HCT116 (cell line): ENCODE data around the gene FSD1. TPM values are rescaled to one million over a fixed set of nuclear protein-coding genes. Genes with fewer than 3 reads are reported as not detected.
A peak's percentile ranks its signal among the peaks of the same experiment; 100 is the strongest.

ENCODE experiments used
- ATAC-seq: fragments of 200-7000 bp; cut with Tn5 transposase; 2 replicates; pipeline ENCODE4 v1.9.1; 2020; ENCODE audit warnings: mild to moderate bottlenecking, moderate library complexity
- BruUV-seq: library from RNA; stranded (reverse); fragments of 400-500 nt; replicated peaks from 2 replicates; lab custom pipeline; 2021; lab: Mats Ljungman, UMichigan
- CTCF ChIA-PET: fragments of 300-600 bp; sonication (Branson Sonifier 250); formaldehyde crosslinking; loops from one replicate; lab custom pipeline; 2021; ENCODE audit warnings: antibody characterized with exemption; lab: Charles Lee
- POLR2A ChIA-PET: fragments of 300-600, 350-600 bp; sonication (Branson Sonifier 250); formaldehyde crosslinking; loops from one replicate; lab custom pipeline; 2021; ENCODE audit warnings: antibody characterized with exemption; lab: Charles Lee
- RAD21 ChIA-PET, 2 experiments: fragments of 300-600 bp; sonication (Branson Sonifier 250); formaldehyde crosslinking; loops; one replicate each; lab custom pipeline; 2023; ENCODE audit warnings: low total read pairs in 2 of 2; ENCODE audit not compliant: uncharacterized antibody in 2 of 2, unreplicated experiment in 2 of 2, low non-redundant PET in 1 of 2; lab: Charles Lee
- DNase-seq: peaks from one replicate; pipeline ENCODE4 v3.0.0-alpha.2; 2010; ENCODE audit warnings: low read depth, low spot score
- H2AFZ ChIP-seq: fragments of 200-600 bp; shearing (Covaris generic), sonication (generic); 2 replicates; pipeline ENCODE4 v1.6.1; 2017; ENCODE audit warnings: low read depth, mixed run types, mixed read lengths, antibody characterized with exemption, low read length; ENCODE audit not compliant: poor library complexity, severe bottlenecking
- H3K27ac ChIP-seq: 2 replicates; pipeline ENCODE4 v1.5.1; 2012; ENCODE audit warnings: low read depth, low read length
- H3K27me3 ChIP-seq: fragments of 200-600 bp; sonication (generic); 2 replicates; pipeline ENCODE4 v1.6.1; 2016; ENCODE audit warnings: mixed run types, low read length, mixed read lengths; ENCODE audit not compliant: insufficient read depth
- H3K36me3 ChIP-seq, 2 experiments: fragments of 200-500 bp in 1 of 2; fragments of 200-600 bp in 1 of 2; sonication (Bioruptor generic) in 1 of 2; sonication (generic) in 1 of 2; 2 replicates each; pipeline versions ENCODE4 v1.5.1 to v1.6.1; 2014 to 2016; ENCODE audit warnings: low read length in 2 of 2, inconsistent platforms in 1 of 2, mixed read lengths in 1 of 2, mixed run types in 1 of 2; ENCODE audit not compliant: insufficient read depth in 2 of 2, control insufficient read depth in 1 of 2
- H3K4me1 ChIP-seq, 2 experiments: fragments of 200-600 bp in 1 of 2; sonication (generic) in 1 of 2; 2 replicates each; pipeline versions ENCODE4 v1.5.1 to v1.6.1; 2012 to 2017; ENCODE audit warnings: low read length in 2 of 2, inconsistent platforms in 1 of 2, mild to moderate bottlenecking in 1 of 2, mixed read lengths in 1 of 2, mixed run types in 1 of 2, moderate library complexity in 1 of 2; ENCODE audit not compliant: insufficient read depth in 2 of 2, control insufficient read depth in 1 of 2
- H3K4me2 ChIP-seq: fragments of 200-600 bp; sonication (generic); 2 replicates; pipeline ENCODE4 v1.6.1; 2017; ENCODE audit warnings: mixed run types, low read length, mixed read lengths
- H3K4me3 ChIP-seq, 2 experiments: fragments of 200-600 bp in 1 of 2; sonication (generic) in 1 of 2; replicated peaks in 1 of 2; 2 replicates each; pipeline ENCODE4 v1.5.1; 2011 to 2016; ENCODE audit warnings: low read length in 2 of 2, control low read depth in 1 of 2, low read depth in 1 of 2, mild to moderate bottlenecking in 1 of 2, mixed read lengths in 1 of 2, mixed run types in 1 of 2
- H3K79me2 ChIP-seq: fragments of 200-600 bp; sonication (generic); 2 replicates; pipeline ENCODE4 v1.6.1; 2017; ENCODE audit warnings: mild to moderate bottlenecking, mixed run types, low read length, moderate library complexity, mixed read lengths; ENCODE audit not compliant: insufficient read depth
- H3K9ac ChIP-seq: fragments of 200-600 bp; sonication (generic); 2 replicates; pipeline ENCODE4 v1.6.1; 2016; ENCODE audit warnings: low read length, mixed read lengths
- H3K9me2 ChIP-seq: fragments of 200-600 bp; sonication (generic), shearing (Covaris generic); 2 replicates; pipeline ENCODE4 v1.6.1; 2017; ENCODE audit warnings: mixed run types, mild to moderate bottlenecking, moderate library complexity; ENCODE audit not compliant: insufficient read depth
- H3K9me3 ChIP-seq, 2 experiments: fragments of 200-500 bp in 1 of 2; fragments of 200-600 bp in 1 of 2; sonication (Bioruptor generic) in 1 of 2; sonication (generic) in 1 of 2; 2 replicates each; pipeline ENCODE4 v1.6.1; 2014 to 2017; ENCODE audit warnings: low read length in 2 of 2, mixed read lengths in 2 of 2, inconsistent platforms in 1 of 2, low read depth in 1 of 2, mild to moderate bottlenecking in 1 of 2, mixed run types in 1 of 2, moderate library complexity in 1 of 2; ENCODE audit not compliant: control insufficient read depth in 1 of 2, insufficient read depth in 1 of 2
- H4K20me1 ChIP-seq: fragments of 200-600 bp; sonication (generic), shearing (Covaris generic); 2 replicates; pipeline ENCODE4 v1.6.1; 2017; ENCODE audit warnings: mixed run types, mild to moderate bottlenecking, moderate library complexity; ENCODE audit not compliant: insufficient read depth
- CBX3 ChIP-seq: IDR thresholded peaks from 2 replicates; pipeline ENCODE4 v1.6.1; 2012; ENCODE audit warnings: low read depth
- CEBPB ChIP-seq: IDR thresholded peaks from 2 replicates; pipeline ENCODE4 v1.6.1; 2012; ENCODE audit warnings: low read depth
- EGR1 ChIP-seq: IDR thresholded peaks from 2 replicates; pipeline ENCODE4 v1.6.1; 2012; ENCODE audit warnings: low read depth
- ELF1 ChIP-seq: IDR thresholded peaks from 2 replicates; pipeline ENCODE4 v1.6.1; 2012; ENCODE audit warnings: low read depth, borderline replicate concordance
- EZH2 ChIP-seq: fragments of 200-600 bp; sonication (generic); IDR thresholded peaks from 2 replicates; pipeline ENCODE4 v1.6.1; 2017; ENCODE audit warnings: antibody characterized with exemption, mixed run types
- EZH2phosphoT487 ChIP-seq: fragments of 200-600 bp; IDR thresholded peaks from 2 replicates; pipeline ENCODE4 v1.6.1; 2018; ENCODE audit warnings: antibody characterized with exemption, borderline replicate concordance
- FOSL1 ChIP-seq: IDR thresholded peaks from 2 replicates; pipeline ENCODE4 v1.6.1; 2012; ENCODE audit warnings: low read depth
- MAX ChIP-seq: IDR thresholded peaks from 2 replicates; pipeline ENCODE4 v1.6.1; 2012
- POLR2A ChIP-seq: IDR thresholded peaks from 2 replicates; pipeline ENCODE4 v1.7.0; 2011; ENCODE audit warnings: borderline replicate concordance; ENCODE audit not compliant: insufficient read depth, insufficient read length; ENCODE audit errors: extremely low read depth
- POLR2AphosphoS5 ChIP-seq: IDR thresholded peaks from 2 replicates; pipeline ENCODE4 v1.6.1; 2011; ENCODE audit warnings: mild to moderate bottlenecking, low read depth, low read length, moderate library complexity
- RAD21 ChIP-seq: IDR thresholded peaks from 2 replicates; pipeline ENCODE4 v1.6.1; 2012; ENCODE audit warnings: low read depth, mild to moderate bottlenecking
- REST ChIP-seq: IDR thresholded peaks from 2 replicates; pipeline ENCODE4 v1.6.1; 2012; ENCODE audit warnings: low read depth
- SIN3A ChIP-seq: IDR thresholded peaks from 2 replicates; pipeline ENCODE4 v1.6.1; 2012; ENCODE audit warnings: low read depth
- SRF ChIP-seq: IDR thresholded peaks from 2 replicates; pipeline ENCODE4 v1.6.1; 2012; ENCODE audit warnings: low read depth
- TCF7L2 ChIP-seq: IDR thresholded peaks from 2 replicates; pipeline ENCODE4 v1.7.0; 2011; ENCODE audit warnings: borderline replicate concordance, inconsistent platforms; ENCODE audit not compliant: insufficient read depth, insufficient read length; ENCODE audit errors: extremely low read depth
- ZBTB33 ChIP-seq: IDR thresholded peaks from 2 replicates; pipeline ENCODE4 v1.6.1; 2011; ENCODE audit warnings: mild to moderate bottlenecking, low read length, moderate library complexity; ENCODE audit not compliant: insufficient replicate concordance; ENCODE audit errors: extremely low read depth
- ZFX ChIP-seq: fragments of 450-650 bp; IDR thresholded peaks from 2 replicates; pipeline ENCODE4 v1.6.1; 2017
- intact Hi-C: fragments of 100-400 bp; cut with micrococcal nuclease; formaldehyde crosslinking; loops from 2 replicates; pipeline ENCODE4 v1.10.0; 2022
- total RNA-seq: library from RNA; stranded (reverse); gene quantifications from one replicate; pipeline ENCODE4 v1.2.1, GENCODE V29; 2021; ENCODE audit not compliant: unreplicated experiment
- TF ChIP-seq, protein P1 (sequence below): IDR thresholded peaks from 2 replicates; pipeline ENCODE4 v1.6.1; 2012

The FSD1 gene
- total RNA-seq, 1 experiment from 2014 or later, result 20.1 TPM

DNA sequence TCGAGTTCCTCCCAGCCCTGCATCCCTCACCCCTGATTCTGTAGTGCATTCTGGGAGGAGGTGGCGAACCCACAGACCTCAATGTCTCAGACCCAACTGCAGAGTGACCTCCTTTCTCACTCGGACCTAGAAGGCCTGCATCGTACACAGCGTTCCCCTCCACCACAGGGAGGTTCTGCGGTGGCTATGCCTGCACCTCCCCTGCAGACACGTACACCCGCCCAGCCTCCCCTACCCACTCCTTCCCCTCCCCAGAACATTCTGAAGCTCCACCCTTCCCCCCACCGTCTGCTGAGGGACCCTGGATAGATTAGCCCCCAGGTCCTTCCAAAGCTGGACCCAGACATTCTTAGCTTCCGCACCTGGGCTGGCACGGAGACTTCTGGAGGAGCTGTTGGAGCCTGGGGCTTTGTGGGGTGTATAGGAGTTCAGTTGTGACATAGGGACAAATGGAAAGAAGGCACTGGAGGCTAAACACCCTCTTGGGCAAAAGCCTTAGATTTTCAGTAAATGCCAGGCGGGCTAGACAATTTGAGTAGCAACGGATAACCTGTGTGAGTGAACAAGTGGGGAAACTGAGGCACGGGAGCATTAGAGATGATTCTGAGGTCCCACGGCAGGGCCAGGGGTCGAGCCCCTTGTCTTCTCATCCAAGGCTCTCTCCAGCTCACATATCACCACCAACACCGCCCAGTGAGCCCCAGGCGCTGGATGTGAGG lies 420 bp upstream of the FSD1 start:
- Histone ChIP-seq H4K20me1 (no peaks in the 10 kb centered on the region), H3K9ac (no peak overlapping the region), H3K27me3 (no peaks in the 10 kb centered on the region), H3K4me1 (peaks cover 4 to 9% of the 10 kb centered on the region in 2 experiments; a peak in 2 of 4 replicates), H3K27ac (no peak overlapping the region), H3K4me3 (peak overlapping the region in 1 of 2 experiments; percentile 40; a peak in 3 of 4 replicates), H3K4me2 (peak overlapping the region; percentile 46), H2AFZ (peak overlapping the region; percentile 62), H3K79me2 (no peaks in the 10 kb centered on the region), H3K9me2 (no peaks in the 10 kb centered on the region), H3K9me3 (no peaks in the 10 kb centered on the region), H3K36me3 (0 out of 4 replicates have a peak, but pooled peaks cover 0 to 3% of the 10 kb centered on the region in 2 experiments)
- ChIA-PET POLR2A (interaction anchor here (1.8 kb wide), 1 partner anchor 39 kb away, joined by 4 read pairs; the partner anchor contains the start of gene MPND), CTCF (no interaction called here), RAD21 (no interaction called here)
- DNase-seq (no peak), ATAC-seq (0 out of 2 replicates have a peak, but pooled peaks have one; percentile 2)
- no peak for TF ChIP-seq SRF
- no peak for TF ChIP-seq CBX3
- TF ChIP-seq SIN3A, result no peak
- TF ChIP-seq POLR2A, result no peak
- no peak for TF ChIP-seq TCF7L2
- TF ChIP-seq EGR1, result no peak
- TF ChIP-seq ZBTB33, result no peak
- TF ChIP-seq, protein P1, sequence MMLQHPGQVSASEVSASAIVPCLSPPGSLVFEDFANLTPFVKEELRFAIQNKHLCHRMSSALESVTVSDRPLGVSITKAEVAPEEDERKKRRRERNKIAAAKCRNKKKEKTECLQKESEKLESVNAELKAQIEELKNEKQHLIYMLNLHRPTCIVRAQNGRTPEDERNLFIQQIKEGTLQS, result no peak
- TF ChIP-seq REST, result no peak
- TF ChIP-seq ELF1, result no peak
- no peak for TF ChIP-seq EZH2
- no peak for TF ChIP-seq EZH2phosphoT487
- no peak for TF ChIP-seq ZFX
- no peak for TF ChIP-seq MAX
- no peak for TF ChIP-seq FOSL1
- TF ChIP-seq CEBPB, result no peak
- TF ChIP-seq POLR2AphosphoS5, result no peak
- TF ChIP-seq RAD21, result no peak
- intact Hi-C loops, result no loop called here
- no TSS peak for BruUV-seq
